Cardiac septum (tissue), 1 donor: ENCODE data around the gene MAB21L4. TPM values are rescaled to one million over a fixed set of nuclear protein-coding genes. Genes with fewer than 3 reads are reported as not detected.

Source experiments
- DNase-seq: peaks from one replicate; pipeline ENCODE4 v3.0.0-alpha.2; 2020; ENCODE audit warnings: low spot score
- intact Hi-C: fragments of 100-400 bp; cut with DNase I; formaldehyde crosslinking; loops from one replicate; pipeline ENCODE4 v1.14.0; 2022
- total RNA-seq: library from RNA; stranded (reverse); fragmentation: NEBNext Ultra II Directional; extraction: Animal tissue kit (Norgen Biotek cat#: 25700); gene quantifications from one replicate; pipeline ENCODE4 v1.2.1, GENCODE V29; 2021
- donor health status: DM: no; HTN: no; CAD: no.

MAB21L4 gene
- total RNA-seq, 1 donor from 2014 or later = not detected

DNA sequence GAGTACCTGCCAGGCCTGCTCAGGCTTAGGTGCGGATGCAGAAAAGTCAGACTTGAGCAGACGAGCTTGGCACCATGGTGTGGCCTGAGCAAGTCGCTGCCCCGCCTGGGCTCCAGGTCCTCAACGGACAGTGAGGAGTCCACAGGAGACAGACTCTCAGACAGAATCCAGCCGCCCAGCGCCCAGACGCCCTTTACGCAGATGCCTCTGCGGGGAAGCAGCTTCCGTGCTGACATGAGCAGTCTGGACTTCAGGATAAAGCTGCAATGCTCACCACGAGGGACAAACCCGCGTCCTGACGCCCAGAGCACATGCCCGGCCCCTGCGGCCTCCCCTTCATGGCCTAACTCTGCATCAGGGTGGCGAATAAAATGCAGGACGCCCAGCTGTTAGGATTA is 3.5 kb upstream of the MAB21L4 start:
- DNase-seq = no peak
- intact Hi-C loops = no loop called here

DNA sequence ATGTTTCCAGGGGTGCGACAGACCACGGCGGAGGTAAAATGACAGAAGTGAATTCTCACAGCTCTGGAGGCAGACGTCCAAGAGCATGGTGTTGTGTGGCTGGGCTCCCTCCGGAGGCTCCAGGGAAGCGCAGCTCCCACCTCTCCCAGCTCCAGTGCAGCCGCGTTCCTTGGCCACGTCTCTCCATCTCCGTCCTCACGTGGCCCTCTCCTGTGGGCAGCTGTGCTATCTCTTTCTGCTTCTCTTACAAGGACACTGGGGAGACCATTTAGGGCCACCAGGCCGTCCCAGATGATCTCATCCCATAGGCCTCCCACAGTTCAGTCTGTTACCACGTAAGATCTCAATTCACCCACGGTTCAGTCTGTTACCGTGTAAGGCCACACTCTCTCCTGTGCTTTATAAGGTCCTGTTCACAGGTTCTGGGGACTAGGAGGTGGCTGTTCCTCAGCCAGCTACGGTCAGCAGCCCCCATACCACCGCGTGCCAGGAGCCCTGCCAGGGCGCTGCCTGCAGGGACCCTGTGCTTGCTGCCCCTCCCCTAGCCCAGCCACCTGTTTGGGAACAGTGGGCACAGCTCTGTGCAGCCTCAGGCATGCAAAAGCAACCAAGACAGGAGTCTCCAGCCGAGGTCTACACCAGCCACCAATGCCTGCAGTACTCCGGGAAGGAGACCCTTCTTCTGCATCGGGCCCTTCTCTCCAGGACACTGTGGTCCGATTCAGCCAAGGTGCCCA is 2.9 kb upstream of the MAB21L4 start:
- intact Hi-C loops = no loop called here
- DNase-seq = no peak

DNA sequence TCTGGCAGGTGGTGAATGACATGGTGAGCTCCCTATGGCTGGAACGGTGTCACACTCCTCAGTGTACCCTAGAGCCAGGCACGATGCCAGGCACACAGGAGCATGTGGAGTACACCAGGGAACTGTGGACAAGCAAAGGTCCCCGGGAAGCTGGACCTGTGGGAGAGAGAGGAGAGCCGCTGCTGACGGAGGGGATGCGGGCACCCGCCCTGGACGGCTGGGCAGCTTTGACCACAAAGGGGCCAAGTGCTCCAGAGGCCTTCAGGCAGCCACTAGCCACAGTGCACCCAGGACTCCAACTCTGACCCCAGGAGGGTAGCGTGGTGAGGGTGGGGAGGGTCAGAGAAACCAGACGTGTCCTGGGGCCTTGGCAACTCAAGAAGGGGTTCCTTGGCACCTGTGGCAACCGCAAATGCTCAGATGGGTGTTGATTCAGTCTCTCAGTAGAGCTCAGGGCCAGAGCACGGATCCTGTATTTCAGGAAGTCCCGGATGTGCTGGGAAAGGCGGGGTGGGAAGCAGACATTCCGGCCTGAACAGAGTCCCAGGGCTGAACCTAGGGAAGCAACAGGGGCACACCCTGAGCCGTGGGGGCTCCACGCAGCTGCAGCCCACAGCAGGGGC is 2.3 kb upstream of the MAB21L4 start:
- intact Hi-C loops = no loop called here
- no peak for DNase-seq

- no peak for DNase-seq
- intact Hi-C loops = no loop called here
Measured at GRCh38 chr2:240896871-240897692, 1.1 kb upstream of the MAB21L4 start.

- intact Hi-C loops = no loop called here
- DNase-seq = no peak
Measured at GRCh38 chr2:240896394-240896793, 438 bp upstream of the MAB21L4 start.

- intact Hi-C loops = no loop called here
- no peak for DNase-seq
Measured at GRCh38 chr2:240894836-240895558, 959 bp downstream of the MAB21L4 start.

GRCh38 chr2:240894006-240894405 is 1.9 kb downstream of the MAB21L4 start:
- intact Hi-C loops = no loop called here
- DNase-seq = no peak

DNA sequence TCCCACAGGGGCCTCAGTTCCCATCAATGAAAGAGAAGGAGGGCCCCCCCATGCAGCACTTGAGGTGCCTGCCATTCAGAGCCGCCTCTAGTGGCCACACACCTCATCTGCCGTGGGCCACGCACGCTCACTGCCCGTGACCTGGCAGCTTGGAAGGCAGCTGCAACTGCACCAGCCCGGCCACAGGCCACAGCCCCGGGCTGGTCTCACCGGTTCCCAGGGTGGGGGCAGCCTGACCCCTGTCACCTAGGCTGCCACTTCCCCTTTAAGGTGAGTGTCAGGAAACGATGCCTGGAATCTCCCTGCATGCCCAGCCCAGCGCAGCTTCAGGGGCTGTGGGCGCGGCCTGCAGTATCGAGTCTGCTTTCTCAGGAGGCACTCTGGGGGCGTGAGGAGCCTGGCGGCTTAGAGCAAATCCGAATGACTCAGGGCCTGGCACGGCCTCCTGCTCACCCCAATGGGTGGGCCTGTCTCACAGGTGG is 2.6 kb downstream of the MAB21L4 start:
- no peak for DNase-seq
- intact Hi-C loops = no loop called here

DNA sequence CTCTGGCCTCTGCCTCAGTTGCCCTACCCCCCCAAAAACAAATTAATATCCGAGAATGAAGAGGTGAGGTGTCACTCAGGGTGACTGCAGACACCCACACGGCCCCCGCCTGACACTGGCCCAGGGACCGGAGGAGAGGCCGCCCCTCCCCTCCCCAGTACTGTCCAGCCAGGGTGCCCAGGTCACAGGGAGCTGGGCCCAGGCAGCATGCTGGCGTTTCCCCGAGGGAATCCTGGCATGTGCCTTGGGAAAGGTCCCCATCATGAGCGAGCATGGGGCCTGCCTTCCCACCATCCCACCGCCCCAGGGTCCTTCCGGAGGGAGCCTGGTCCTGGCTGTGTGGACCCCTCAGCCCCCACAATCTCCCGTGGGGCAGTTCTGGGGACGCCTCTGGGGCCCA is 3.0 kb downstream of the MAB21L4 start:
- DNase-seq = no peak
- intact Hi-C loops = no loop called here

GRCh38 chr2:240892356-240892755 is 3.6 kb downstream of the MAB21L4 start:
- intact Hi-C loops = no loop called here
- no peak for DNase-seq

GRCh38 chr2:240891492-240892340 is 4.2 kb downstream of the MAB21L4 start:
- no peak for DNase-seq
- intact Hi-C loops = no loop called here

- DNase-seq = no peak
- intact Hi-C loops = no loop called here
Measured at GRCh38 chr2:240890691-240891090, 5.3 kb downstream of the MAB21L4 start.

- intact Hi-C loops = no loop called here
- no peak for DNase-seq
Measured at GRCh38 chr2:240889601-240890560, 6.1 kb downstream of the MAB21L4 start.

GRCh38 chr2:240888890-240889573 is 6.9 kb downstream of the MAB21L4 start:
- DNase-seq = no peak
- intact Hi-C loops = no loop called here

- DNase-seq = no peak
- intact Hi-C loops = no loop called here
Measured at GRCh38 chr2:240888130-240888889, 7.6 kb downstream of the MAB21L4 start.

GRCh38 chr2:240887631-240888030 is 8.3 kb downstream of the MAB21L4 start:
- intact Hi-C loops = no loop called here
- no peak for DNase-seq
